Panc1 (cell line): ENCODE results near the gene FMOD. TPM values are rescaled to one million over a fixed set of nuclear protein-coding genes. Genes with fewer than 3 reads are reported as not detected.

Source experiments
- ATAC-seq: fragments of 200-7000 bp; cut with Tn5 transposase; 2 replicates; pipeline ENCODE4 v1.9.1; 2020; ENCODE audit warnings: mild to moderate bottlenecking, moderate library complexity
- BruUV-seq: library from RNA; stranded (reverse); fragments of 400-500 nt; replicated peaks from 2 replicates; lab custom pipeline; 2021; lab: Mats Ljungman, UMichigan
- CTCF ChIA-PET: fragments of 300-600 bp; sonication (Branson Sonifier 250); formaldehyde crosslinking; loops from one replicate; lab custom pipeline; 2022; ENCODE audit warnings: antibody characterized with exemption; lab: Charles Lee
- POLR2A ChIA-PET: fragments of 300-600 bp; sonication (Branson Sonifier 250); formaldehyde crosslinking; loops from one replicate; lab custom pipeline; 2022; ENCODE audit warnings: antibody characterized with exemption; lab: Charles Lee
- DNase-seq: peaks from one replicate; pipeline ENCODE4 v3.0.0-alpha.2; 2010; ENCODE audit warnings: low read depth, low spot score
- H3K27ac ChIP-seq: 2 replicates; pipeline ENCODE4 v1.5.1; 2011; ENCODE audit warnings: mild to moderate bottlenecking, low read length, inconsistent platforms
- H3K27me3 ChIP-seq: fragments of 200-500 bp; sonication (Bioruptor generic); 2 replicates; pipeline ENCODE4 v1.6.0; 2014; ENCODE audit warnings: low read length, inconsistent platforms; ENCODE audit not compliant: control insufficient read depth, insufficient read depth
- H3K36me3 ChIP-seq: fragments of 200-500 bp; sonication (Bioruptor generic); 2 replicates; pipeline ENCODE4 v1.5.1; 2014; ENCODE audit warnings: inconsistent platforms, mild to moderate bottlenecking, low read length, moderate library complexity; ENCODE audit not compliant: control insufficient read depth, insufficient read depth
- H3K4me1 ChIP-seq: 2 replicates; pipeline ENCODE4 v1.5.1; 2011; ENCODE audit warnings: inconsistent platforms, mild to moderate bottlenecking, low read length, moderate library complexity; ENCODE audit not compliant: control insufficient read depth, insufficient read depth
- H3K4me3 ChIP-seq, 2 experiments: 2 replicates each; pipeline ENCODE4 v1.5.1; 2011 to 2012; ENCODE audit warnings: low read depth in 2 of 2, low read length in 2 of 2, mild to moderate bottlenecking in 2 of 2, inconsistent platforms in 1 of 2, moderate library complexity in 1 of 2
- H3K9me3 ChIP-seq: fragments of 200-500 bp; sonication (Bioruptor generic); 2 replicates; pipeline ENCODE4 v1.5.1; 2014; ENCODE audit warnings: low read depth, mild to moderate bottlenecking, inconsistent platforms, low read length, moderate library complexity; ENCODE audit not compliant: control insufficient read depth, insufficient read depth
- CTCF ChIP-seq: fragments of 450-650 bp; IDR thresholded peaks from 2 replicates; pipeline ENCODE4 v1.5.1; 2017; ENCODE audit warnings: mild to moderate bottlenecking
- POLR2AphosphoS5 ChIP-seq: IDR thresholded peaks from 2 replicates; pipeline ENCODE4 v1.6.1; 2012; ENCODE audit warnings: mild to moderate bottlenecking, low read depth, low read length, moderate library complexity
- REST ChIP-seq, 2 experiments: IDR thresholded peaks; 2 replicates each; pipeline ENCODE4 v1.6.1; 2011 to 2012; ENCODE audit warnings: low read depth in 2 of 2, control low read depth in 1 of 2, low read length in 1 of 2, mild to moderate bottlenecking in 1 of 2, moderate library complexity in 1 of 2; ENCODE audit not compliant: insufficient read depth in 1 of 2
- SIN3A ChIP-seq: IDR thresholded peaks from 2 replicates; pipeline ENCODE4 v1.6.1; 2012; ENCODE audit warnings: low read depth, mild to moderate bottlenecking, low read length, moderate library complexity, borderline replicate concordance; ENCODE audit not compliant: insufficient read depth
- TCF7L2 ChIP-seq: IDR thresholded peaks from 2 replicates; pipeline ENCODE4 v1.6.1; 2011; ENCODE audit warnings: mild to moderate bottlenecking, low read depth, low read length, inconsistent platforms
- in situ Hi-C: cut with HindIII; loops from 2 replicates; pipeline ENCODE4 v1.10.0; 2016; ENCODE audit warnings: low sequenced_read_pairs, low pct_unique_long_range_greater_than_20kb
- intact Hi-C: fragments of 100-400 bp; cut with micrococcal nuclease; formaldehyde crosslinking; loops from one replicate; pipeline ENCODE4 v1.10.0; 2022; ENCODE audit not compliant: unreplicated experiment
- total RNA-seq: library from RNA; stranded (reverse); gene quantifications from one replicate; pipeline ENCODE4 v1.2.1, GENCODE V29; 2021; ENCODE audit not compliant: unreplicated experiment

The FMOD gene
- total RNA-seq, 1 experiment from 2014 or later, result not detected

GRCh38 chr1:203379825-203380224, 28.9 kb upstream of the FMOD start:
- no peaks in the 10 kb centered on the region for H3K36me3 ChIP-seq
- no TSS peak for BruUV-seq
- peaks cover 16% of the 10 kb centered on the region for H3K27me3 ChIP-seq
- no peak overlapping the region for H3K27ac ChIP-seq
- no peak for DNase-seq
- H3K9me3 ChIP-seq, result no peaks in the 10 kb centered on the region
- CTCF ChIA-PET, result no interaction called here
- ATAC-seq, result no peak
- H3K4me3 ChIP-seq, result no peak overlapping the region
- no peak for TF ChIP-seq REST (IDR thresholded peaks at IDR 0.05; ENCODE audit: insufficient read depth in 1 of 2, low read depth in 2 of 2, low read length in 1 of 2)
- TF ChIP-seq CTCF, result no peak
- TF ChIP-seq TCF7L2, result no peak
- no peak for TF ChIP-seq POLR2AphosphoS5
- no peak for TF ChIP-seq SIN3A
- intact Hi-C loops, result no loop called here
- in situ Hi-C loops, result no loop called here
- H3K4me1 ChIP-seq, result no peaks in the 10 kb centered on the region
- POLR2A ChIA-PET, result no interaction called here

DNA sequence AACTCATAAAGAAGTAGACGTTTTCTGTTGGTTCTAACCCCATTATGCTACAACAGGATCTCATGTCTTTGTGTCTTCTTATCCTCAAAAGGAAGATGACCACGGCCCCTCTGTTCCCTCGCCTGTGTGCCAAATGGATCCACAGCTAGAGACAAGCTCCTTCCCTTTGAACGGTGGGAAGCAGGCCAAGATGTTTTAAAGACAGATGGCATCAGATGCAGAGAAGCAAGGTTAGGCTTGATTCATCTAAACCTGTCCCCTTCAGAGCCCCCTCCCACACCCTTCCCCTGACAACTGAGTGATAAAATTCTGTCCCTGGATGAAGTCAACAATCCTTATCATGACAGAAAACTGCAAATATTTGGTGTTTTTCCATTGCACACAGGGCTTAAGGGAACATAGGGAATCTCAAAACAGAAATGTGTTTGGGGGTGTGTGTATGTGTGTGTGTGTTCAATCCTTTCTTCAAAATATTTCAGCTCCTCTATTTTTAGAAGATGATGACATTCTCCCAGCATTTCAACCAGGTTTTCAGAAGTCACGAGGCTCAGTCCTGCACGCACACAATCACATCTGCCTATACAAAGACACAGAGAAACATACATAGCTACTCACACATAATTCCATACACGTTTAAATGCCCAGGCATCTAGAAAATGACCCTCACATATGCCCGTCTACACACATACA, 27.8 kb upstream of the FMOD start:
- in situ Hi-C loops, result no loop called here
- no peaks in the 10 kb centered on the region for H3K4me1 ChIP-seq
- intact Hi-C loops, result no loop called here
- no peak for TF ChIP-seq CTCF
- no peak for TF ChIP-seq POLR2AphosphoS5
- no peak for TF ChIP-seq SIN3A
- no peak for TF ChIP-seq REST (IDR thresholded peaks at IDR 0.05; ENCODE audit: insufficient read depth in 1 of 2, low read depth in 2 of 2, low read length in 1 of 2)
- TF ChIP-seq TCF7L2, result no peak
- ATAC-seq, result no peak
- H3K27ac ChIP-seq, result no peak overlapping the region
- H3K36me3 ChIP-seq, result no peaks in the 10 kb centered on the region
- BruUV-seq, result no TSS peak
- H3K9me3 ChIP-seq, result no peaks in the 10 kb centered on the region
- no peak for DNase-seq
- peaks cover 10% of the 10 kb centered on the region for H3K27me3 ChIP-seq
- ChIA-PET POLR2A (no interaction called here), CTCF (no interaction called here)
- no peak overlapping the region for H3K4me3 ChIP-seq
